ENCODE data around the gene LRP1B. TPM values are rescaled to one million over a fixed set of nuclear protein-coding genes. Genes with fewer than 3 reads are reported as not detected.

Gene LRP1B
- total RNA-seq, 2 donors from 2014 or later: 0.02 TPM; not detected in 1

DNA sequence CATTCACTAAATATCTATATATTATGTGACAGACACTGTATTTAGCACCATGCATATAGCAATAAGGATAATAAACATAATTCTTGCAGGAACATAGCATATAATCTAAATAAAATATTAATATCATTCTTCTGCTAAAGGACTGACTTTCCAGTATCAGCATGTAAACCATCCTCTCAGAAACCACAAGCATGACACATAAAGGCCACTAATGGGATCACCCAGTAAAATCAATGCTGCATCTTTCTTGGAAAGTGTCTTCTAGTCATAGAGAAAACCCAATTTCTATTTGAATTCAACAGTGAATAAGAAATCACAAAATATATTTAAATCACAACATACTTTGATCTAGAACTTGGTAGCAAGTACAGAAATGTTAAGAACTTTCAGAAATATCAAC lies 5.8 kb upstream of the LRP1B start:
- Mint-ChIP-seq H3K27me3 (no peaks in the 10 kb centered on the region), H3K36me3 (ENCODE audit: low read depth) (no peaks in the 10 kb centered on the region), H3K4me1 (no peaks in the 10 kb centered on the region), H3K4me3 (no peak overlapping the region), H3K27ac (no peak overlapping the region)
- DNase-seq: no peak
- H3K9me3 ChIP-seq (ENCODE audit: control insufficient read depth, low read length, poor library complexity, severe bottlenecking): no peaks in the 10 kb centered on the region
- ATAC-seq: no peak

- Mint-ChIP-seq H3K36me3 (ENCODE audit: low read depth) (no peaks in the 10 kb centered on the region), H3K4me3 (no peak overlapping the region), H3K27me3 (peaks cover 15% of the 10 kb centered on the region), H3K4me1 (peaks cover 5% of the 10 kb centered on the region), H3K27ac (no peak overlapping the region)
- DNase-seq (no peak), ATAC-seq (no peak)
- no peaks in the 10 kb centered on the region for H3K9me3 ChIP-seq (ENCODE audit: control insufficient read depth, low read length, poor library complexity, severe bottlenecking)
These were observed 4.1 kb upstream of the LRP1B start for GRCh38 chr2:142134911-142135310.

- no peak for DNase-seq
- peaks cover 5% of the 10 kb centered on the region for H3K4me1 Mint-ChIP-seq
- no peak overlapping the region for H3K4me3 Mint-ChIP-seq
- no peaks in the 10 kb centered on the region for H3K36me3 Mint-ChIP-seq (ENCODE audit: low read depth)
- no peak for ATAC-seq
- H3K27me3 Mint-ChIP-seq: peaks cover 20% of the 10 kb centered on the region
- no peak overlapping the region for H3K27ac Mint-ChIP-seq
- H3K9me3 ChIP-seq (ENCODE audit: control insufficient read depth, low read length, poor library complexity, severe bottlenecking): no peaks in the 10 kb centered on the region
These were observed 456 bp downstream of the LRP1B start for GRCh38 chr2:142130111-142131009.

DNA sequence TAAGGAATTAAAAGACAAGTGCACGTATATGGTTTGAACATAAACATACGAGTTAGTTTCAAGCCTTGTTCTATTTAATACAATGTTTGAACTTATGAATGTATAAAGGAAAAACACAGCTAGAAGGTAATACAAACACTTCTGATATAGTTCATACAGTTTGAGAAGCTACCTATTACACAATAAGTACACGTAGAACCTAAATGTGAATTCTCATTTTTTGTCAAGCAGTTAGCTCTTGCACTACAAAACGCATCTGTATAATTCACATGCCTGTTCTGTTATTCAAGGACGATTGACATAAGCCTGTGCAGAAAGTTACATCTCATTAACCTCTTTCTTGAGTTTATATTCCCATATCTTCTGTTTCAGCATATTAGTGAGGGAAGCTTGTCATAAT lies 2.7 kb downstream of the LRP1B start:
- ATAC-seq (no peak), DNase-seq (no peak)
- H3K27me3 Mint-ChIP-seq: peaks cover 20% of the 10 kb centered on the region

DNA sequence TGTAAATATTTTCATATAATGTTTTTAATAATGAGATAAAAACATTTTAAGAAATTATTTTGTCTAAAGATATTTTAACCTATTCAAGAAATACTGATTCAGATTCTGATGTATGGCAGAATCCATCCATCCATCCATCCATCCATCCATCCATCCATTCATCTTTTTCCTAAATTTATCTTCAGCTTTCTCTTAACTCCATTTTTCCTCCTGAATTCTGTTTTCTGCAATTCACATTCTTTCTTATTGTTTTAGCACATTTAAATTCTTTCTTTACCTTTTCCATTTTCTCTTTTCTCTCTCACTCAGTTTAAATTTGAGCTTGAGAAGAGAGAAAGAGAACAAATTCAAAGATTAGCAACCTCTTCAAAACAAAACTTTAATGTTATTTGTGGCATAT lies 3.6 kb downstream of the LRP1B start:
- Mint-ChIP-seq H3K4me1 (peaks cover 5% of the 10 kb centered on the region), H3K27me3 (peaks cover 20% of the 10 kb centered on the region), H3K27ac (no peak overlapping the region), H3K36me3 (ENCODE audit: low read depth) (no peaks in the 10 kb centered on the region), H3K4me3 (no peak overlapping the region)
- DNase-seq (no peak), ATAC-seq (no peak)
- no peaks in the 10 kb centered on the region for H3K9me3 ChIP-seq (ENCODE audit: control insufficient read depth, low read length, poor library complexity, severe bottlenecking)

More for the DNA sequence above, 2.7 kb downstream of the LRP1B start:
- Mint-ChIP-seq H3K36me3 (ENCODE audit: low read depth) (no peaks in the 10 kb centered on the region), H3K27ac (no peak overlapping the region), H3K4me3 (no peak overlapping the region), H3K4me1 (peaks cover 5% of the 10 kb centered on the region)
- no peaks in the 10 kb centered on the region for H3K9me3 ChIP-seq (ENCODE audit: control insufficient read depth, low read length, poor library complexity, severe bottlenecking)

DNA sequence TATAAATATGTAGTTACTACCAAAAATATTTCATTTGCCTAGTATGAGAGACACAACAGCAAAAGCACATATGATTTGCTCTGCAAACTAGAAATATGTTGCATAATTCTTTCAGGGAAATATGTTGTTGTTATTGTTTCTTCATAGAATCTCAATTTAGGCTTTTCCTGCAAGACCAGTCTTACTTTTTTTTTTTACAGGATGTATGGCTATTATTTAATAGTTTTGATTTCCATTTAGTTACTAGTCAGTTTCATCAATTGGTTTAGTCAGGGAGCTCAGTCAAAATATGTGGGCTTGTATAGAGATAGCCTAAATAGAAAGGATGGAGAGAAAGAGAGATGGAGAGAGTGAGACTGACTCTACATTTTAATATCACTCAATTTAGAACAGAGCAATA lies 6.1 kb downstream of the LRP1B start:
- Mint-ChIP-seq H3K27me3 (peaks cover 3% of the 10 kb centered on the region), H3K4me1 (no peaks in the 10 kb centered on the region), H3K27ac (no peak overlapping the region), H3K4me3 (no peak overlapping the region), H3K36me3 (ENCODE audit: low read depth) (no peaks in the 10 kb centered on the region)
- no peak for ATAC-seq
- H3K9me3 ChIP-seq (ENCODE audit: control insufficient read depth, low read length, poor library complexity, severe bottlenecking): no peaks in the 10 kb centered on the region
- DNase-seq: no peak

- ATAC-seq (no peak), DNase-seq (no peak)
- Mint-ChIP-seq H3K4me3 (no peak overlapping the region), H3K4me1 (no peaks in the 10 kb centered on the region), H3K36me3 (ENCODE audit: low read depth) (no peaks in the 10 kb centered on the region), H3K27me3 (no peaks in the 10 kb centered on the region), H3K27ac (no peak overlapping the region)
- H3K9me3 ChIP-seq (ENCODE audit: control insufficient read depth, low read length, poor library complexity, severe bottlenecking): no peaks in the 10 kb centered on the region
These were observed 11.5 kb downstream of the LRP1B start for GRCh38 chr2:142119347-142119746.

GRCh38 chr2:142112757-142113221 lies 18.0 kb downstream of the LRP1B start:
- ATAC-seq (no peak), DNase-seq (no peak)
- Mint-ChIP-seq H3K27me3 (no peaks in the 10 kb centered on the region), H3K4me1 (no peaks in the 10 kb centered on the region), H3K4me3 (no peak overlapping the region), H3K27ac (no peak overlapping the region), H3K36me3 (ENCODE audit: low read depth) (no peaks in the 10 kb centered on the region)
- no peaks in the 10 kb centered on the region for H3K9me3 ChIP-seq (ENCODE audit: control insufficient read depth, low read length, poor library complexity, severe bottlenecking)

GRCh38 chr2:142104134-142104758 lies 26.6 kb downstream of the LRP1B start:
- Mint-ChIP-seq H3K4me3 (no peak overlapping the region), H3K4me1 (no peaks in the 10 kb centered on the region), H3K36me3 (ENCODE audit: low read depth) (no peaks in the 10 kb centered on the region), H3K27ac (no peak overlapping the region), H3K27me3 (no peaks in the 10 kb centered on the region)
- H3K9me3 ChIP-seq (ENCODE audit: control insufficient read depth, low read length, poor library complexity, severe bottlenecking): no peaks in the 10 kb centered on the region
- no peak for DNase-seq
- no peak for ATAC-seq

- Mint-ChIP-seq H3K4me3 (no peak overlapping the region), H3K4me1 (no peaks in the 10 kb centered on the region), H3K27ac (no peak overlapping the region), H3K27me3 (no peaks in the 10 kb centered on the region), H3K36me3 (ENCODE audit: low read depth) (no peaks in the 10 kb centered on the region)
- no peaks in the 10 kb centered on the region for H3K9me3 ChIP-seq (ENCODE audit: control insufficient read depth, low read length, poor library complexity, severe bottlenecking)
- DNase-seq (no peak), ATAC-seq (no peak)
These were observed 29.8 kb downstream of the LRP1B start for GRCh38 chr2:142100970-142101369.

GRCh38 chr2:142100139-142100873 lies 30.5 kb downstream of the LRP1B start:
- DNase-seq (no peak), ATAC-seq (no peak)
- Mint-ChIP-seq H3K4me1 (no peaks in the 10 kb centered on the region), H3K27me3 (no peaks in the 10 kb centered on the region), H3K4me3 (no peak overlapping the region), H3K36me3 (ENCODE audit: low read depth) (no peaks in the 10 kb centered on the region), H3K27ac (no peak overlapping the region)
- no peaks in the 10 kb centered on the region for H3K9me3 ChIP-seq (ENCODE audit: control insufficient read depth, low read length, poor library complexity, severe bottlenecking)

- no peaks in the 10 kb centered on the region for H3K36me3 Mint-ChIP-seq (ENCODE audit: low read depth)
- H3K9me3 ChIP-seq (ENCODE audit: control insufficient read depth, low read length, poor library complexity, severe bottlenecking): no peaks in the 10 kb centered on the region
- no peak overlapping the region for H3K4me3 Mint-ChIP-seq
- ATAC-seq (no peak), DNase-seq (no peak)
- H3K27ac Mint-ChIP-seq: no peak overlapping the region
- H3K4me1 Mint-ChIP-seq: no peaks in the 10 kb centered on the region
- no peaks in the 10 kb centered on the region for H3K27me3 Mint-ChIP-seq
These were observed 33.1 kb downstream of the LRP1B start for GRCh38 chr2:142097711-142098110.

GRCh38 chr2:142095647-142096046 lies 35.2 kb downstream of the LRP1B start:
- no peaks in the 10 kb centered on the region for H3K27me3 Mint-ChIP-seq
- DNase-seq (no peak), ATAC-seq (no peak)
- H3K4me1 Mint-ChIP-seq: no peaks in the 10 kb centered on the region
- H3K4me3 Mint-ChIP-seq: no peak overlapping the region
- H3K27ac Mint-ChIP-seq: no peak overlapping the region
- no peaks in the 10 kb centered on the region for H3K9me3 ChIP-seq (ENCODE audit: control insufficient read depth, low read length, poor library complexity, severe bottlenecking)
- H3K36me3 Mint-ChIP-seq (ENCODE audit: low read depth): no peaks in the 10 kb centered on the region

Measured in T-helper 17 cell (primary cell).